Heart left ventricle (tissue), 13 donors: ENCODE measurements around the gene MAPKAP1.

ENCODE experiments used
- CTCF ChIP-seq, 12 donors: fragments of 200-600 bp; sonication (generic) in 4 of 12; IDR thresholded peaks; one replicate each; pipeline versions ENCODE4 v1.5.0 to v1.8.0; 2018 to 2022; ENCODE audit warnings: antibody characterized with exemption in 12 of 12, mild to moderate bottlenecking in 5 of 12
- POLR2A ChIP-seq, 2 donors: fragments of 450-650 bp; IDR thresholded peaks; one replicate each; pipeline ENCODE4 v1.6.1; 2017; ENCODE audit warnings: antibody characterized with exemption in 2 of 2, mild to moderate bottlenecking in 2 of 2, moderate library complexity in 2 of 2
- donor health status: ischemic (EF 13 %, LVEDD 7.1; RV severe dilation, severe dysfunction).
- donor health status: DM: no; HTN: yes; CAD: no.
- donor health status: DM: no; HTN: no; CAD: no.
- donor health status: ischemic (EF 25% LVEDD 6.9; RV normal size, moderate dysfunction).
- donor health status: ischemic (EF 25% LVEDD 5.7; RV mildly dilated, moderate dysfunction).
- donor health status: ischemic (EF 35%, LVEDD 5.7; RV mildly dilated, moderate dysfunction).
- donor health status: nonischemic (EF 11% LVEDD 7.7; RV severe dilation, severe dysfunction).
- donor health status: DM: yes; HTN: yes; CAD: no.
- donor health status: PGD.
- donor health status: ischemic (EF 29% LVEDD 5.4; RV normal size, mild dysfunction).
- donor health status: nonischemic (EF 23%, LVEDD 6.1; RV moderate dilation, normal function).

GRCh38 chr9:125483697-125484096, 223.3 kb downstream of the MAPKAP1 start:
- TF ChIP-seq CTCF (IDR thresholded peaks at IDR 0.05) (no peak), POLR2A (IDR thresholded peaks at IDR 0.05) (no peak)
